8988T (cell line): ENCODE measurements around the gene PCNX1.
"Not testable (repeated sequence)": the region's sequence is repeated elsewhere in the genome, so short reads cannot be mapped to it uniquely, and the experiment has no call there.

Source experiments
- DNase-seq: peaks from one replicate; pipeline ENCODE4 v3.0.0; 2011

The PCNX1 gene

GRCh38 chr14:70917633-70918032, 10.4 kb downstream of the PCNX1 start:
- no peak for DNase-seq

DNA sequence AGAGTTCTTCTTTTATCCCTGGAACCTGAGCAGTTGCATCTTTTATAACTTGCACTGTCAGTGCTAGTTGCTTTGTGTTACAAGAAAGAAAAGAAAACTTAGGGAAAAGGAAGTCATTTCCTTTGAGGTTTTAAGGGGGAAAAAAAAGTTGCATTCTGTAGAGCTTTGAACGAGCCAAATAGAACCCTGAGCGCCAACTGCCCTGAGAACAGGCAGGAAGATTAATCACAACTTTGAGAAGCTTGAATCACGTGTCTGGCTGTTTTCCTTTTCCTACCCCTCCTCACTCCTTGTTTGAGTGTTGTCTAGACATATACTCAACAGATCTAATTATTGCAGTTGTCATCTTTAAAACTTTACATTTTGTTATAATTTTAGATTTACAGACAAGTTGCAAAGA, 12.5 kb downstream of the PCNX1 start:
- DNase-seq, result no peak

GRCh38 chr14:70920608-70921007, 13.3 kb downstream of the PCNX1 start:
- DNase-seq, result no peak

GRCh38 chr14:70921669-70922068, 14.4 kb downstream of the PCNX1 start:
- DNase-seq, result no peak

- DNase-seq, result no peak
These were observed 17.3 kb downstream of the PCNX1 start for GRCh38 chr14:70924521-70924920.

DNA sequence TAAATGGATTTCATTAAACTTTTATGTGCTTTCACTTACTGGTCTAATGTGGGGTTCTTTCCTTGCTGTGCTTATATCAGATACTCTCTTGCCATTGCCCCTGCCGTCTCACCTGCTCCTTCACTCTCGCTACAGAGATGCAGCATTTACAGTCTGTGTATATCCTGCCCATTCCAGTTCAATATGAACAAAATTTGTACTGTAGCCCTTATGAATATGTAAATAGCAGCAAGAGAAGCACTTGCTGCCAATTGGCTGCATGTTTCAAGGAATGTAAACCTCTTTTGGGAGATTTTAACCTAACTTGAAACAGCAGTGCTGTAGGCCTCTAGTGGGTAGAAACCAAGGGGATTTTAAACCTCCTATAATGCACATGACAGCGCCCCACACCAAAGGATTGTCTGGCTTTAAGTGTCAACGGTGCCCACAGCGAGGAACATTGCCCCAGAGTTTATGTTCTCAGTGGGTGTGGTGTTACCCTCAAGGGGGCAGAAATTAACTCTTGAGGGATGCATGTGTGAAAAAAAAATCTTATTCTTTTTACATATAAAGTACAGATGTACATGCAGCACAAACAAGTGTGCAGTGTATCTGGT, 19.1 kb downstream of the PCNX1 start:
- no peak for DNase-seq

GRCh38 chr14:70931008-70931407, 23.7 kb downstream of the PCNX1 start:
- no peak for DNase-seq

- DNase-seq, result no peak
These were observed 26.8 kb downstream of the PCNX1 start for GRCh38 chr14:70934084-70934483.

DNA sequence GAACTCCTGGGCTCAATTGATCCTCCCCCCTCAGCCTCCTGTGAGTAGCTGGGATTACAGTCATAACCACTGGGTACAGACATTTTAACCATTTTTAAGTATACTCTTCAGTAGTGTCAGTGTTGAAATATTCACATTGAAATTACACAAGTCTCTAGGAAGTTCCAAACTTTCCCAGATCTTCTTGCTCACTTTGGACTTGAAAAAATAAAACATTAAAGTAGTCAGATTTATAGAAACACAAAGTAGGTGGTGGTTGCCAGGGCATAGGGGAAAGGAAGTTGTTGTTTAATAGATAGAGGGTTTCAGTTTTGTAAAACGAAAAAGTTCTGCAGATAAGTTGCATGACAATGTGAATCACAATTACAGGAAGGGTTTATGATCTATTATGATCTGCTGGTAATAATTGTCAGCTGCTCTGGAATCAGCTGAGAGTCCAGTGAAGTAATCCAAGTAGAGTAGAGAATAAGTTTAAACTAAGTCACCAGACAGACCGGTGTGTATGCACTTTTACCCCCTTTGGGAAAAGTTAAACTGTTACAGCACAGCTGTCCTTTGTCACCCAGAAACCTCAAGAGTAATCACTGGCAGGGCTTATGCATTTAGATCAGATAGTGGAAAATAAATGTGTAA, 27.4 kb downstream of the PCNX1 start:
- DNase-seq, result no peak

GRCh38 chr14:70935135-70935534, 27.9 kb downstream of the PCNX1 start:
- no peak for DNase-seq

- not testable (repeated sequence) for DNase-seq
These were observed 32.4 kb downstream of the PCNX1 start for GRCh38 chr14:70939693-70940092.

DNA sequence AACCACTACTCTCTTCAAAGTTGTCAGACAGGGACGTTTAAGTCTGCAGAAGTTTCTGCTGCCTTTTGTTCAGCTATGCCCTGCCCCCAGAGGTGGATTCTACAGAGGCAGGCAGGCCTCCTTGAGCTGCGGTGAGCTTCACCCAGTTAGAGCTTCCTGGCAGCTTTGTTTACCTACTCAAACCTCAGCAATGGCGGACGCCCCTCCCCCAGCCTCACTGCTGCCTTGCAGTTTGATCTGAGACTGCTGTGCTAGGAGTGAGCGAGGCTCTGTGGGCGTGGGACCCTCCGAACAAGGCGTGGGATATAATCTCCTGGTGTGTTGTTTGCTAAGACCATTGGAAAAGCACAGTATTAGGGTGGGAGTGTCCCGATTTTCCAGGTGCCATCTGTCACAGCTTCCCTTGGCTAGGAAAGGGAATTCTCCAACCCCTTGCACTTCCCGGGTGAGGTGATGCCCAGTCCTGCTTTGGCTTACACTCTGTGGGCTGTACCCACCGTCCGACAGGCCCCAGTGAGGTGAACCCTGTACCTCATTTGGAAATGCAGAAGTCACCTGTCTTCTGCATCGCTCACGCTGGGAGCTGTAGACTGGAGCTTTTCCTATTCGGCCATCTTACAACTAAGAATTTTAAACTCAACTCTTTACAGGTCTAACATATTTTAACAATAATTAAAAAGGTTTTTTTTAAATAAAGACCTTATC, 34.5 kb downstream of the PCNX1 start:
- not testable (repeated sequence) for DNase-seq

DNA sequence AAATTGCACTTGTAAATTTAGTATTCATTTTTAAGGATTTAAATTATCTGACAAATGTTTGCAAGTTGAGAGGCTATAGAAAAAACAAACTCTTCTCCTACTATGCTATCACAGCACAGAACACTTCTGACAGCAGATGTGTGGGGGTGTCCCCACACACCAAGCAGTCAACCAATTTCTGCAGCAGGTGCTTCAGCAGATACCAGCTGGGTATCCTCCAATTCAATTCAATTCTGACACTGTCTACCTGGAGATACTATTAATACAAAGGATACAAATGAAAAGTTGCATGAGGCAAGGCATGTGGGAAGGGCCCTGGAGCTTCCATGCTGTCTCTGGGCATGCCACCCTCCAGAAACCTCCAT, 35.1 kb downstream of the PCNX1 start:
- no peak for DNase-seq

- DNase-seq, result not testable (repeated sequence)
These were observed 35.5 kb downstream of the PCNX1 start for GRCh38 chr14:70942721-70943120.

DNA sequence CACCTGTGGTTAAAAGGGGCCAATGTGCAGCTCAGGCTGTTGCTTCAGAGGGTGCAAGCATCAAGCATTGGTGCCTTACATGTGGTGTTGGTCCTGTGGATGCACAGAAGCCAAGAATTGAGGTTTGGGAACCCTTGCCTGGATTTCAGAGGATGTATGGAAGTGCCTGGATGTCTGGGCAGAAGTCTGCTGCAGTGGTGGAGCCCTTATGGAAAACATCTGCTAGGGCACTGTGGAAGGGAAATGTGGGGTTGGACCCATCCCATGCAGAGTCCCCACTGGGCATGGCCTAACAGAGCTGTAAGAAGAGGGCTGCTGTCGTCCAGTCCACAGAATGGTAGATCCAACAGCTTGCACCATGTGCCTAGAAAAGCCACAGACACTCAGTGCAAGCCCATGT, 36.6 kb downstream of the PCNX1 start:
- no peak for DNase-seq

GRCh38 chr14:70947739-70948138, 40.5 kb downstream of the PCNX1 start:
- no peak for DNase-seq

- DNase-seq, result no peak
These were observed 45.2 kb downstream of the PCNX1 start for GRCh38 chr14:70952485-70952884.

DNA sequence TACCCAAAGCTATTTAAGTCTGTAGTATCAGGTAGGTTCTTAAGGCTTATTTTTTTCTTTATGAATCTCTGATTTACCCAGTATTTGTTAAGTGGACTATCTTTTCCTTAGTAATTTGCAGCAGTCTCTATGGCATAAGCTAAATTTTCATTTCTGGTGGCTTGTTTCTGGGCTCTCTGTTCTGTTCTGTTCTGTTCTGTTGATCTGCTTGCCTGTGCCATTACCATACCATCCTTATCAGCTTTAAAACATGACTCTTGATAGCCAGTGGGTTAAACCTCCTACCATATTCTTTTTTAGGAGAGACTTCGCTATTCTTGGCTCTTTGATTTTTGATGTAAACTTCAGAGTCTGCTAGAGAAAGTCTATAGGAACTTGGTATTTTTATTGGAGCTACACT, 46.8 kb downstream of the PCNX1 start:
- DNase-seq, result no peak

DNA sequence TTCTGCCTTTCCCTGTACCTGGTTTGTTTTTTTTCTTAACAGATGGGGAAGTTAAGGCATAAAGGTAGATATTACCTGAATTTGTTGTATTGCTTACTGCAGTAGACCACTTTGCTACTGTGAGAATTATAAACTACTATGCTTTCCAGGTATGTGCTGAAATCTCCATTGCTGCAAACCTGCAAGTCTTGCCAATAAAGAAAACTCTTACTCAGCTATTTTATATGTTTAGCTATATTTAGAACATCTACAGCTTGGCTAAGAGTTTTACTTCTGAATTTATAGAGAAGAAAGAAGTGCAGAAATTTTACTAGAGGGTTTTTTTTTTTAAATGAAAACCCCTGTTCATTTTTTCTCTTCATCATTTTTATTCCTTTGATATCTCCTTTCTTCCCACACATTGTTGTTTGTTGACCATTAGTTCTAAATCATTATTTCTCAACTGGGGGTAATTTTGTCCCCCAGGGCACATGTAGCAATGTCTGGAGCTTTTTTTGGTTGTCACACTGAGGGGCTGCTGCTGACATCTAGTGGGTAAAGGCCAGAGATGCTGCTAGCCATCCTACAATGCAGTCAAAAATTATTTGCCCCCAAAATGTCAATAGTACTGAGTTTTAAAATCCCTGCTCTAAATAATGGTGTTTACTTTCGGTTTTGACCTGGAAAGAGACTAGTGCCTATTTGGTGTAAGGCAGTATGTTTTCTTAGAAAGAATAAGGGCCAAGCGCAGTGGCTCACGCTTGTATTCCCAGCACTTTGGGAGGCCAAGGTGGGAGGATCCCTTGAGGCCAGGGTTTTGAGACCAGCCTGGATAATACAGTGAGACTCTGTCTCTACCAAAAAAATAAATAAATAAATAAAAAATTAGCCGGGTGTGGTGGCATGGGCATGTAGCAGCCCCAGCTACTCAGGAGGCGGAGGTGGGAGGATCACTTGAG, 48.6 kb downstream of the PCNX1 start:
- DNase-seq, result no peak

DNA sequence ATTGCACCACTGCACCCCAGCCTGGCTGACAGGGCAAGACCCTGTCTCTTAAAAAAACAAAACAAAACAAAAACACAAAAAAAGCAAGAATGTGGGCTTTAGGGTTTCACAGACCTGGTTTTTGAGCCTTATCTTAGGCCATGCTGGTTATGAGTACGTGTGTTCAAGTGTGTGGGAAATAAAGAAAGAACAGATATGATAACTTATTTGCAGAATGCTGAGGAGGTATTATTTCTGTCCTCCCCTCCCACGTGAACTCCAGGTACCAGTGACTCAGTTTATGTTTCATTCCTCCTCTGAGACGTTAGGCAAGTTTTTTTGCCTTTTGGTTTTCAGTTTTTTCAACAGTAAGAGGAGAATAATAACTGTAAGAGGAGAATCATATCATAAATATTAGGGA, 49.3 kb downstream of the PCNX1 start:
- no peak for DNase-seq

DNA sequence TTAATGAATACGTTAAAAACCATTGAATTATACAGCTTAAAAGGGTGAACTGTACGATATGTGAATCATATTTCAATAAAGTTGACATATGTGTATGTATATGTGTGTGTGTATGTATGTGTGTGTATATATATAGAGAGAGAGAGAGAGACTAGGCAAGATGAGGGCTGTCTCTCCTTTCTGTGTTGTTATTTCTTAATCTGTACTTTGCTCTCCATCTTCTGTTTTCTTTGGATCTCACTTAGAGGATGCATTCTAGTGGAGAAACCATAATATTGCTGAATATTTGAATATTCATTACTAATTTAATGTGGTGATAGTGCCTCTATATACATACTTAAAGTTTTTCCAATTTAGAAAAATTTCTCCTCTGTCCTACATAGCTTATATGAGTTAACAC, 50.5 kb downstream of the PCNX1 start:
- DNase-seq, result no peak

DNA sequence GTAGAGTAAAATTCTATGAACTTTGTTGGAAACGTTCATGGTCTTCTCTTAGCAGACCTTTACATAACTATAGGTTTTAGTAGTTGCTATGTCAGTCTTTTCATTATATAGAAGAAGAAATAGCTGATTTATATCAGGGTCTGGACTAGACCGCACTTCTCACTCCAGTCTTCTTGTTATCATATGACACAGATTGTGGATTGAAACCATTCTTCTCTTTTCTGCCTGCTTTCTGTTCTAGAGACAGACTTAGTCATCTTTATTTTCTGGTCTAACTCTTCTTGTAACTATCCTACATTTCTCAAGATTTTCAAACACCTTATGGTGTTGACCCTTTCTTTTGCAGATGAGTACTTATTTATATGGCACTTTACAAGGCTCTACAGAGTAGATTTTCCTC, 55.7 kb downstream of the PCNX1 start:
- DNase-seq, result no peak

DNA sequence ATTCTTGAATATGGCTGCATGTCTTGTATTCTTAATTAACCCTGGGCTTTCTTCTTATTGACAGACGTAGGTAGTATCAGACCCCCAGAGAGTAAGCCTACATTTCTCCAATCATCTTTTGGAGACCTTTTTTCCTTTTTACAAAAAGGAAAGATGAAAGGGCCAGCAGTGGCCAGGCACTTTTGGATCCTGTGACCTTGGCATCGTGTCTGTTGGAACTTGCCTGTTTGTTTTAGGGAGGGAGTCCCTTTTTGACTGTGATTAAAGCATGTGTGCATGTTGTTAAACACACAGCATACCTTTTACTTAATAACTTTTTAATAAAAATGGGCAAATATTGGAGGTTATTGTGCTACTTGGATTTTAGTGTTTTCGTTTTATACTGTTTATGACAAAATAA, 57.2 kb downstream of the PCNX1 start:
- DNase-seq, result no peak

- DNase-seq, result no peak
These were observed 64.3 kb downstream of the PCNX1 start for GRCh38 chr14:70971560-70971959.
